ENCODE data around the gene SH3GL2. TPM values are rescaled to one million over a fixed set of nuclear protein-coding genes. Genes with fewer than 3 reads are reported as not detected.

Gene SH3GL2
- polyA plus RNA-seq (2013, experiment 1 of 2): 2.2 TPM
- 2.3 TPM for polyA plus RNA-seq (2013, experiment 2 of 2)

- Histone ChIP-seq H3K4me1 (ENCODE audit: insufficient read depth, low read length) (no peaks in the 10 kb centered on the region), H3K9me3 (ENCODE audit: insufficient read depth, low read depth, low read length) (no peaks in the 10 kb centered on the region), H3K36me3 (ENCODE audit: insufficient read depth, low read length) (no peaks in the 10 kb centered on the region), H3K27ac (ENCODE audit: low read depth, low read length) (no peak within 1 kb of the TSS), H3K27me3 (ENCODE audit: insufficient read depth, low read length) (peaks cover 61% of the 10 kb centered on the region), H3K4me3 (ENCODE audit: low read length) (peak within 1 kb of the TSS; percentile 77), H3K9ac (ENCODE audit: low read depth, low read length) (peak within 1 kb of the TSS; percentile 71; the same call in 1 of the 2 replicates)
- under 1% methylated on average over 109 of the region's 109 CpGs for WGBS
Measured at GRCh38 chr9:17578911-17579793, at the start of gene SH3GL2. TSS of gene SH3GL2 (plus strand) at chr9:17579066.

- no peaks in the 10 kb centered on the region for H3K9me3 ChIP-seq (ENCODE audit: insufficient read depth, low read depth, low read length)
- H3K9ac ChIP-seq (ENCODE audit: low read depth, low read length): no peak overlapping the region
- H3K4me1 ChIP-seq (ENCODE audit: insufficient read depth, low read length): peaks cover 3% of the 10 kb centered on the region; the same call in 1 of the 2 replicates
- H3K36me3 ChIP-seq (ENCODE audit: insufficient read depth, low read length): no peaks in the 10 kb centered on the region
- WGBS: 57% methylated on average over 10 of the region's 10 CpGs
- no peak overlapping the region for H3K4me3 ChIP-seq (ENCODE audit: low read length)
- H3K27ac ChIP-seq (ENCODE audit: low read depth, low read length): no peak overlapping the region
- H3K27me3 ChIP-seq (ENCODE audit: insufficient read depth, low read length): no peaks in the 10 kb centered on the region
Measured at GRCh38 chr9:17531642-17532254, 47.1 kb upstream of the SH3GL2 start.

GRCh38 chr9:17532461-17532860 lies 46.4 kb upstream of the SH3GL2 start:
- Histone ChIP-seq H3K9me3 (ENCODE audit: insufficient read depth, low read depth, low read length) (no peaks in the 10 kb centered on the region), H3K4me3 (ENCODE audit: low read length) (no peak overlapping the region), H3K4me1 (ENCODE audit: insufficient read depth, low read length) (peaks cover 3% of the 10 kb centered on the region; the same call in 1 of the 2 replicates), H3K9ac (ENCODE audit: low read depth, low read length) (no peak overlapping the region), H3K27me3 (ENCODE audit: insufficient read depth, low read length) (no peaks in the 10 kb centered on the region), H3K36me3 (ENCODE audit: insufficient read depth, low read length) (no peaks in the 10 kb centered on the region), H3K27ac (ENCODE audit: low read depth, low read length) (no peak overlapping the region)
- WGBS: 92% methylated on average over 6 of the region's 6 CpGs

- no peak overlapping the region for H3K9ac ChIP-seq (ENCODE audit: low read depth, low read length)
- peaks cover 3% of the 10 kb centered on the region; the same call in 1 of the 2 replicates for H3K4me1 ChIP-seq (ENCODE audit: insufficient read depth, low read length)
- peaks cover 15% of the 10 kb centered on the region for H3K9me3 ChIP-seq (ENCODE audit: insufficient read depth, low read depth, low read length)
- no peaks in the 10 kb centered on the region for H3K36me3 ChIP-seq (ENCODE audit: insufficient read depth, low read length)
- H3K27me3 ChIP-seq (ENCODE audit: insufficient read depth, low read length): no peaks in the 10 kb centered on the region
- no peak overlapping the region for H3K4me3 ChIP-seq (ENCODE audit: low read length)
- no peak overlapping the region for H3K27ac ChIP-seq (ENCODE audit: low read depth, low read length)
- 96% methylated on average over 3 of the region's 3 CpGs for WGBS
Measured at GRCh38 chr9:17535176-17535575, 43.7 kb upstream of the SH3GL2 start.

- no peak overlapping the region for H3K27ac ChIP-seq (ENCODE audit: low read depth, low read length)
- H3K27me3 ChIP-seq (ENCODE audit: insufficient read depth, low read length): no peaks in the 10 kb centered on the region
- H3K4me3 ChIP-seq (ENCODE audit: low read length): no peak overlapping the region
- H3K4me1 ChIP-seq (ENCODE audit: insufficient read depth, low read length): peaks cover 3% of the 10 kb centered on the region; the same call in 1 of the 2 replicates
- 95% methylated on average over 5 of the region's 7 CpGs for WGBS
- no peak overlapping the region for H3K9ac ChIP-seq (ENCODE audit: low read depth, low read length)
- H3K9me3 ChIP-seq (ENCODE audit: insufficient read depth, low read depth, low read length): peaks cover 15% of the 10 kb centered on the region
- H3K36me3 ChIP-seq (ENCODE audit: insufficient read depth, low read length): no peaks in the 10 kb centered on the region
Measured at GRCh38 chr9:17536027-17536426, 42.8 kb upstream of the SH3GL2 start.

- no peak overlapping the region for H3K4me3 ChIP-seq (ENCODE audit: low read length)
- no peaks in the 10 kb centered on the region for H3K27me3 ChIP-seq (ENCODE audit: insufficient read depth, low read length)
- no peaks in the 10 kb centered on the region for H3K4me1 ChIP-seq (ENCODE audit: insufficient read depth, low read length)
- 0 out of 2 replicates have a peak, but pooled peaks cover 2% of the 10 kb centered on the region for H3K9me3 ChIP-seq (ENCODE audit: insufficient read depth, low read depth, low read length)
- 82% methylated on average over 2 of the region's 2 CpGs for WGBS
- no peaks in the 10 kb centered on the region for H3K36me3 ChIP-seq (ENCODE audit: insufficient read depth, low read length)
- no peak overlapping the region for H3K9ac ChIP-seq (ENCODE audit: low read depth, low read length)
- no peak overlapping the region for H3K27ac ChIP-seq (ENCODE audit: low read depth, low read length)
Measured at GRCh38 chr9:17551023-17551422, 27.8 kb upstream of the SH3GL2 start.

- H3K27me3 ChIP-seq (ENCODE audit: insufficient read depth, low read length): no peaks in the 10 kb centered on the region
- peaks cover 6% of the 10 kb centered on the region for H3K4me1 ChIP-seq (ENCODE audit: insufficient read depth, low read length)
- H3K9me3 ChIP-seq (ENCODE audit: insufficient read depth, low read depth, low read length): no peaks in the 10 kb centered on the region
- H3K36me3 ChIP-seq (ENCODE audit: insufficient read depth, low read length): no peaks in the 10 kb centered on the region
- H3K4me3 ChIP-seq (ENCODE audit: low read length): no peak overlapping the region
- H3K9ac ChIP-seq (ENCODE audit: low read depth, low read length): no peak overlapping the region
- H3K27ac ChIP-seq (ENCODE audit: low read depth, low read length): no peak overlapping the region
- 94% methylated on average over 3 of the region's 4 CpGs for WGBS
Measured at GRCh38 chr9:17555362-17556054, 23.4 kb upstream of the SH3GL2 start.

GRCh38 chr9:17556255-17556654 lies 22.6 kb upstream of the SH3GL2 start:
- Histone ChIP-seq H3K27me3 (ENCODE audit: insufficient read depth, low read length) (no peaks in the 10 kb centered on the region), H3K27ac (ENCODE audit: low read depth, low read length) (no peak overlapping the region), H3K9me3 (ENCODE audit: insufficient read depth, low read depth, low read length) (no peaks in the 10 kb centered on the region), H3K9ac (ENCODE audit: low read depth, low read length) (no peak overlapping the region), H3K36me3 (ENCODE audit: insufficient read depth, low read length) (no peaks in the 10 kb centered on the region), H3K4me1 (ENCODE audit: insufficient read depth, low read length) (peaks cover 6% of the 10 kb centered on the region), H3K4me3 (ENCODE audit: low read length) (no peak overlapping the region)
- 91% methylated on average over 8 of the region's 8 CpGs for WGBS

- Histone ChIP-seq H3K4me1 (ENCODE audit: insufficient read depth, low read length) (peaks cover 6% of the 10 kb centered on the region), H3K27me3 (ENCODE audit: insufficient read depth, low read length) (no peaks in the 10 kb centered on the region), H3K9ac (ENCODE audit: low read depth, low read length) (no peak overlapping the region), H3K27ac (ENCODE audit: low read depth, low read length) (no peak overlapping the region), H3K4me3 (ENCODE audit: low read length) (no peak overlapping the region), H3K9me3 (ENCODE audit: insufficient read depth, low read depth, low read length) (no peaks in the 10 kb centered on the region), H3K36me3 (ENCODE audit: insufficient read depth, low read length) (no peaks in the 10 kb centered on the region)
- 70% methylated on average over 2 of the region's 2 CpGs for WGBS
Measured at GRCh38 chr9:17556935-17557334, 21.9 kb upstream of the SH3GL2 start.

- Histone ChIP-seq H3K4me3 (ENCODE audit: low read length) (no peak overlapping the region), H3K9me3 (ENCODE audit: insufficient read depth, low read depth, low read length) (no peaks in the 10 kb centered on the region), H3K36me3 (ENCODE audit: insufficient read depth, low read length) (no peaks in the 10 kb centered on the region), H3K9ac (ENCODE audit: low read depth, low read length) (no peak overlapping the region), H3K27ac (ENCODE audit: low read depth, low read length) (no peak overlapping the region), H3K27me3 (ENCODE audit: insufficient read depth, low read length) (peaks cover 2% of the 10 kb centered on the region), H3K4me1 (ENCODE audit: insufficient read depth, low read length) (peaks cover 11% of the 10 kb centered on the region)
- 58% methylated on average over 5 of the region's 5 CpGs for WGBS
Measured at GRCh38 chr9:17571825-17572224, 7.0 kb upstream of the SH3GL2 start.

GRCh38 chr9:17574342-17574741 lies 4.5 kb upstream of the SH3GL2 start:
- no peak overlapping the region for H3K9ac ChIP-seq (ENCODE audit: low read depth, low read length)
- no peak overlapping the region for H3K27ac ChIP-seq (ENCODE audit: low read depth, low read length)
- WGBS: 77% methylated on average over 1 of the region's 2 CpGs

More at GRCh38 chr9:17574342-17574741, 4.5 kb upstream of the SH3GL2 start:
- Histone ChIP-seq H3K4me3 (ENCODE audit: low read length) (no peak overlapping the region), H3K4me1 (ENCODE audit: insufficient read depth, low read length) (peaks cover 11% of the 10 kb centered on the region), H3K27me3 (ENCODE audit: insufficient read depth, low read length) (peaks cover 27% of the 10 kb centered on the region), H3K9me3 (ENCODE audit: insufficient read depth, low read depth, low read length) (no peaks in the 10 kb centered on the region), H3K36me3 (ENCODE audit: insufficient read depth, low read length) (no peaks in the 10 kb centered on the region)
